Neuron (in vitro differentiated cells): ENCODE measurements around the gene B4GALT2.

Experiments
- H2AFZ ChIP-seq: one replicate; pipeline ENCODE4 v1.6.1; 2013; ENCODE audit warnings: low read depth, mild to moderate bottlenecking, inconsistent platforms, low read length, moderate library complexity
- H3K27me3 ChIP-seq: one replicate; pipeline ENCODE4 v1.6.1; 2013; ENCODE audit warnings: low read length; ENCODE audit not compliant: insufficient read depth
- H3K36me3 ChIP-seq: one replicate; pipeline ENCODE4 v1.6.1; 2013; ENCODE audit warnings: low read length; ENCODE audit not compliant: insufficient read depth
- H3K4me1 ChIP-seq: one replicate; pipeline ENCODE4 v1.6.1; 2013; ENCODE audit warnings: low read length; ENCODE audit not compliant: insufficient read depth
- H3K4me3 ChIP-seq: 2 replicates; pipeline ENCODE4 v1.5.1; 2013; ENCODE audit warnings: mild to moderate bottlenecking, low read length, moderate library complexity
- H3K9me3 ChIP-seq: one replicate; pipeline ENCODE4 v1.6.1; 2013; ENCODE audit warnings: low read length

B4GALT2 gene

GRCh38 chr1:43990271-43991199 lies 11.5 kb downstream of the B4GALT2 start:
- peak overlapping the region; percentile 80 for H2AFZ ChIP-seq
- H3K4me1 ChIP-seq = peaks cover 12% of the 10 kb centered on the region
- H3K4me3 ChIP-seq = peak overlapping the region; percentile 72
- no peaks in the 10 kb centered on the region for H3K9me3 ChIP-seq
- H3K36me3 ChIP-seq = peaks cover 9% of the 10 kb centered on the region
- no peaks in the 10 kb centered on the region for H3K27me3 ChIP-seq

- Histone ChIP-seq H3K9me3 (no peaks in the 10 kb centered on the region), H3K4me1 (peaks cover 17% of the 10 kb centered on the region), H3K36me3 (peaks cover 3% of the 10 kb centered on the region), H3K27me3 (no peaks in the 10 kb centered on the region), H2AFZ (peak overlapping the region; percentile 80), H3K4me3 (peak overlapping the region; percentile 72)
Observed at GRCh38 chr1:43991200-43991475, 12.1 kb downstream of the B4GALT2 start.

- peaks cover 22% of the 10 kb centered on the region for H3K4me1 ChIP-seq
- no peaks in the 10 kb centered on the region for H3K9me3 ChIP-seq
- H3K27me3 ChIP-seq = no peaks in the 10 kb centered on the region
- H2AFZ ChIP-seq = peak within 1 kb of the TSS; percentile 80
- no peaks in the 10 kb centered on the region for H3K36me3 ChIP-seq
- H3K4me3 ChIP-seq = peak within 1 kb of the TSS; percentile 72
Observed at GRCh38 chr1:43991476-43992231, 12.6 kb downstream of the B4GALT2 start, which contains the start of gene CCDC24. Gene CCDC24 (plus strand): TSS chr1:43991599. CDS start chr1:43991879, 280 bp downstream.

GRCh38 chr1:43992232-43992995 lies 13.4 kb downstream of the B4GALT2 start:
- Histone ChIP-seq H2AFZ (peak overlapping the region; percentile 80), H3K4me1 (peaks cover 30% of the 10 kb centered on the region), H3K27me3 (no peaks in the 10 kb centered on the region)

GRCh38 chr1:43993206-43993914 lies 14.3 kb downstream of the B4GALT2 start:
- peaks cover 36% of the 10 kb centered on the region for H3K4me1 ChIP-seq
- no peak overlapping the region for H3K4me3 ChIP-seq
- H2AFZ ChIP-seq = no peak overlapping the region
- H3K27me3 ChIP-seq = no peaks in the 10 kb centered on the region
- no peaks in the 10 kb centered on the region for H3K9me3 ChIP-seq
- H3K36me3 ChIP-seq = no peaks in the 10 kb centered on the region

More at GRCh38 chr1:43992232-43992995, 13.4 kb downstream of the B4GALT2 start:
- Histone ChIP-seq H3K4me3 (peak overlapping the region; percentile 72), H3K36me3 (no peaks in the 10 kb centered on the region), H3K9me3 (no peaks in the 10 kb centered on the region)

- H3K36me3 ChIP-seq = no peaks in the 10 kb centered on the region
- H3K4me3 ChIP-seq = no peak overlapping the region
- peaks cover 36% of the 10 kb centered on the region for H3K4me1 ChIP-seq
- no peaks in the 10 kb centered on the region for H3K27me3 ChIP-seq
- H3K9me3 ChIP-seq = no peaks in the 10 kb centered on the region
- H2AFZ ChIP-seq = no peak overlapping the region
Observed at GRCh38 chr1:43994071-43994470, 15.1 kb downstream of the B4GALT2 start.

- Histone ChIP-seq H3K4me1 (peaks cover 36% of the 10 kb centered on the region), H3K27me3 (no peaks in the 10 kb centered on the region), H3K9me3 (no peaks in the 10 kb centered on the region), H2AFZ (no peak overlapping the region), H3K4me3 (no peak overlapping the region), H3K36me3 (no peaks in the 10 kb centered on the region)
Observed at GRCh38 chr1:43994794-43995790, 16.1 kb downstream of the B4GALT2 start.

GRCh38 chr1:43995984-43996732 lies 17.1 kb downstream of the B4GALT2 start:
- peaks cover 32% of the 10 kb centered on the region for H3K4me1 ChIP-seq

GRCh38 chr1:43996733-43997115 lies 17.7 kb downstream of the B4GALT2 start:
- H3K9me3 ChIP-seq = no peaks in the 10 kb centered on the region
- no peak overlapping the region for H3K4me3 ChIP-seq
- no peak overlapping the region for H2AFZ ChIP-seq
- no peaks in the 10 kb centered on the region for H3K27me3 ChIP-seq
- no peaks in the 10 kb centered on the region for H3K36me3 ChIP-seq
- peaks cover 28% of the 10 kb centered on the region for H3K4me1 ChIP-seq

More at GRCh38 chr1:43995984-43996732, 17.1 kb downstream of the B4GALT2 start:
- Histone ChIP-seq H3K27me3 (no peaks in the 10 kb centered on the region), H3K36me3 (no peaks in the 10 kb centered on the region), H2AFZ (no peak overlapping the region), H3K4me3 (no peak overlapping the region), H3K9me3 (no peaks in the 10 kb centered on the region)

- Histone ChIP-seq H3K36me3 (no peaks in the 10 kb centered on the region), H2AFZ (no peak overlapping the region), H3K27me3 (no peaks in the 10 kb centered on the region), H3K9me3 (no peaks in the 10 kb centered on the region), H3K4me1 (peaks cover 24% of the 10 kb centered on the region), H3K4me3 (no peak overlapping the region)
Observed at GRCh38 chr1:43997295-43997999, 18.4 kb downstream of the B4GALT2 start.

GRCh38 chr1:43998000-43998378 lies 19.0 kb downstream of the B4GALT2 start:
- Histone ChIP-seq H3K4me3 (no peak overlapping the region), H3K9me3 (no peaks in the 10 kb centered on the region), H3K36me3 (no peaks in the 10 kb centered on the region), H2AFZ (no peak overlapping the region), H3K4me1 (peaks cover 24% of the 10 kb centered on the region), H3K27me3 (no peaks in the 10 kb centered on the region)
